Measurements from ENCODE around the gene MTHFD2. TPM values are rescaled to one million over a fixed set of nuclear protein-coding genes. Genes with fewer than 3 reads are reported as not detected.

The MTHFD2 gene
- total RNA-seq, 1 donor from 2014 or later = 365 TPM

DNA sequence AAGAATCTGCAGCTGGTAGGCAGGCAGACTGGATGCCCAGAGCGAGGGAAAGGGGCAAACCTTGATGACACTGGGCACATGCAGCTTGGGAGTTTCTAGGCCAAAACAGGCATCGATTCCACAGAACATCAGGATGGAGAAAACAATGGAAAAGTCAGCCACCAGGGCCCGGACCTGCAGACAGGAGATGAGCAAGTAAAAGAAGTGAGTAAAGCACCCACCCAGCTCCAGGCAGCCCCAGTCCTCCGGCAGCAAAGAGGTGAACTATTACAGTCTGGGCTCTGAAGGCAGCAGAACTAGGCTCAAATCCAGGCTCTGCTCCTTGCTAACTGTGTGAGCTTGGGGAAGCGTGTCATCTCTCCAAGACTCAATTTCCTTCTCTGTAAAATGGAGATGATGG, 36.6 kb downstream of the MTHFD2 start:
- Histone ChIP-seq H3K9ac (ENCODE audit: low read length) (no peak overlapping the region), H3K27ac (ENCODE audit: low read depth, low read length) (no peak overlapping the region), H4K20me1 (ENCODE audit: insufficient read depth, low read length) (no peaks in the 10 kb centered on the region), H3K9me3 (ENCODE audit: insufficient read depth, low read depth, low read length) (peaks cover 7% of the 10 kb centered on the region), H3K4me1 (ENCODE audit: insufficient read depth, low read length) (no peaks in the 10 kb centered on the region), H2AFZ (ENCODE audit: low read depth, low read length) (no peak overlapping the region), H3K4me3 (ENCODE audit: insufficient read depth, low read depth, low read length) (no peak overlapping the region), H3K27me3 (ENCODE audit: insufficient read depth, low read length) (no peaks in the 10 kb centered on the region), H3K36me3 (ENCODE audit: insufficient read depth, low read length) (no peaks in the 10 kb centered on the region), H3K79me2 (ENCODE audit: insufficient read depth, low read length) (no peaks in the 10 kb centered on the region), H3K4me2 (ENCODE audit: low read length) (no peak overlapping the region)
- no peak for DNase-seq (ENCODE audit: low read depth)
- peaks cover 6% of the 10 kb centered on the region for H3K27me3 Mint-ChIP-seq (ENCODE audit: low read depth, unreplicated experiment)
- TF ChIP-seq EZH2 (IDR thresholded peaks at IDR 0.05; ENCODE audit: insufficient read depth, low read length) = no peak
- TF ChIP-seq, protein P1, sequence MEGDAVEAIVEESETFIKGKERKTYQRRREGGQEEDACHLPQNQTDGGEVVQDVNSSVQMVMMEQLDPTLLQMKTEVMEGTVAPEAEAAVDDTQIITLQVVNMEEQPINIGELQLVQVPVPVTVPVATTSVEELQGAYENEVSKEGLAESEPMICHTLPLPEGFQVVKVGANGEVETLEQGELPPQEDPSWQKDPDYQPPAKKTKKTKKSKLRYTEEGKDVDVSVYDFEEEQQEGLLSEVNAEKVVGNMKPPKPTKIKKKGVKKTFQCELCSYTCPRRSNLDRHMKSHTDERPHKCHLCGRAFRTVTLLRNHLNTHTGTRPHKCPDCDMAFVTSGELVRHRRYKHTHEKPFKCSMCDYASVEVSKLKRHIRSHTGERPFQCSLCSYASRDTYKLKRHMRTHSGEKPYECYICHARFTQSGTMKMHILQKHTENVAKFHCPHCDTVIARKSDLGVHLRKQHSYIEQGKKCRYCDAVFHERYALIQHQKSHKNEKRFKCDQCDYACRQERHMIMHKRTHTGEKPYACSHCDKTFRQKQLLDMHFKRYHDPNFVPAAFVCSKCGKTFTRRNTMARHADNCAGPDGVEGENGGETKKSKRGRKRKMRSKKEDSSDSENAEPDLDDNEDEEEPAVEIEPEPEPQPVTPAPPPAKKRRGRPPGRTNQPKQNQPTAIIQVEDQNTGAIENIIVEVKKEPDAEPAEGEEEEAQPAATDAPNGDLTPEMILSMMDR (IDR thresholded peaks at IDR 0.05; ENCODE audit: insufficient read depth, low read depth, low read length) = no peak
- H3K36me3 Mint-ChIP-seq (ENCODE audit: low read depth, unreplicated experiment) = peaks cover 2% of the 10 kb centered on the region
- no peak overlapping the region for H3K27ac Mint-ChIP-seq (ENCODE audit: unreplicated experiment)
- H3K4me3 Mint-ChIP-seq (ENCODE audit: unreplicated experiment) = no peak overlapping the region
- H3K4me1 Mint-ChIP-seq (ENCODE audit: low read depth, unreplicated experiment) = no peaks in the 10 kb centered on the region
- H3K9me3 Mint-ChIP-seq (ENCODE audit: unreplicated experiment) = no peaks in the 10 kb centered on the region
- no peak for FAIRE-seq

GRCh38 chr2:74238879-74239278, 40.5 kb downstream of the MTHFD2 start:
- no peaks in the 10 kb centered on the region for H4K20me1 ChIP-seq (ENCODE audit: insufficient read depth, low read length)
- H3K4me1 ChIP-seq (ENCODE audit: insufficient read depth, low read length) = no peaks in the 10 kb centered on the region
- peaks cover 7% of the 10 kb centered on the region for H3K9me3 ChIP-seq (ENCODE audit: insufficient read depth, low read depth, low read length)
- no peak overlapping the region for H3K27ac Mint-ChIP-seq (ENCODE audit: unreplicated experiment)
- DNase-seq (ENCODE audit: low read depth) (peak; percentile 23), FAIRE-seq (no peak)
- no peaks in the 10 kb centered on the region for H3K36me3 Mint-ChIP-seq (ENCODE audit: low read depth, unreplicated experiment)
- H3K36me3 ChIP-seq (ENCODE audit: insufficient read depth, low read length) = no peaks in the 10 kb centered on the region
- no peaks in the 10 kb centered on the region for H3K9me3 Mint-ChIP-seq (ENCODE audit: unreplicated experiment)
- no peak overlapping the region for H3K27ac ChIP-seq (ENCODE audit: low read depth, low read length)
- no peak overlapping the region for H3K4me2 ChIP-seq (ENCODE audit: low read length)
- no peak for TF ChIP-seq EZH2 (IDR thresholded peaks at IDR 0.05; ENCODE audit: insufficient read depth, low read length)
- TF ChIP-seq, protein P1 (IDR thresholded peaks at IDR 0.05; ENCODE audit: insufficient read depth, low read depth, low read length) = no peak
- H3K4me3 ChIP-seq (ENCODE audit: insufficient read depth, low read depth, low read length) = no peak overlapping the region
- H3K4me1 Mint-ChIP-seq (ENCODE audit: low read depth, unreplicated experiment) = no peaks in the 10 kb centered on the region
- H3K79me2 ChIP-seq (ENCODE audit: insufficient read depth, low read length) = no peaks in the 10 kb centered on the region
- H3K4me3 Mint-ChIP-seq (ENCODE audit: unreplicated experiment) = no peak overlapping the region
- H3K27me3 Mint-ChIP-seq (ENCODE audit: low read depth, unreplicated experiment) = peaks cover 3% of the 10 kb centered on the region
- H2AFZ ChIP-seq (ENCODE audit: low read depth, low read length) = no peak overlapping the region
- H3K27me3 ChIP-seq (ENCODE audit: insufficient read depth, low read length) = no peaks in the 10 kb centered on the region
- no peak overlapping the region for H3K9ac ChIP-seq (ENCODE audit: low read length)

DNA sequence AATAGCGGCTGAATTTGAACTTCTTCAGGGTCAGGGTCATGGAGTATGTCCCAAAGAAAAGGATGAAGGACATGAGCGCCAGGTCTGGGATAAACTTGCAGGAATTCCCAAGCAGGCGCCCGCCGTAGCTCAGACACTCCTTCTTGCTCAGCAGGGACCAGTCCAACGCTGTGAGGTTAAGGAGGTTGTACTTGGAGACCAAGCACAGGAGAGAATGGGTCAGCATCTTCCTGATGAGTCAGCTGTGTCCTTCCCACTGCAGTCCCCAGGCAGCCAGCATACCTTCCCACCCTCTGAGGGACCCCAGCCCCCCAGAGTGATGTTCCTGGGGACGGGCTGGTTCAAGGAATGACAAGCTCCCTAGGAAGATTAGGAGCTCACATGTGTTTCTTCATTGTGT, 40.9 kb downstream of the MTHFD2 start:
- Histone ChIP-seq H3K9me3 (ENCODE audit: insufficient read depth, low read depth, low read length) (peaks cover 7% of the 10 kb centered on the region), H3K79me2 (ENCODE audit: insufficient read depth, low read length) (no peaks in the 10 kb centered on the region), H3K4me3 (ENCODE audit: insufficient read depth, low read depth, low read length) (no peak overlapping the region), H3K4me1 (ENCODE audit: insufficient read depth, low read length) (no peaks in the 10 kb centered on the region), H3K36me3 (ENCODE audit: insufficient read depth, low read length) (no peaks in the 10 kb centered on the region), H2AFZ (ENCODE audit: low read depth, low read length) (no peak overlapping the region), H4K20me1 (ENCODE audit: insufficient read depth, low read length) (no peaks in the 10 kb centered on the region), H3K27ac (ENCODE audit: low read depth, low read length) (no peak overlapping the region), H3K27me3 (ENCODE audit: insufficient read depth, low read length) (peaks cover 3% of the 10 kb centered on the region), H3K4me2 (ENCODE audit: low read length) (no peak overlapping the region), H3K9ac (ENCODE audit: low read length) (no peak overlapping the region)
- TF ChIP-seq EZH2 (IDR thresholded peaks at IDR 0.05; ENCODE audit: insufficient read depth, low read length) = no peak
- TF ChIP-seq, protein P1 (IDR thresholded peaks at IDR 0.05; ENCODE audit: insufficient read depth, low read depth, low read length) = no peak
- Mint-ChIP-seq H3K4me1 (ENCODE audit: low read depth, unreplicated experiment) (no peaks in the 10 kb centered on the region), H3K27me3 (ENCODE audit: low read depth, unreplicated experiment) (peaks cover 3% of the 10 kb centered on the region), H3K4me3 (ENCODE audit: unreplicated experiment) (no peak overlapping the region), H3K9me3 (ENCODE audit: unreplicated experiment) (no peaks in the 10 kb centered on the region), H3K36me3 (ENCODE audit: low read depth, unreplicated experiment) (no peaks in the 10 kb centered on the region), H3K27ac (ENCODE audit: unreplicated experiment) (no peak overlapping the region)
- FAIRE-seq (no peak), DNase-seq (ENCODE audit: low read depth) (no peak)

Measured in astrocyte (in vitro differentiated cells and primary cell).